ENCODE data around the gene RNU6-9. TPM values are rescaled to one million over a fixed set of nuclear protein-coding genes. Genes with fewer than 3 reads are reported as not detected.
A peak's percentile ranks its signal among the peaks of the same experiment; 100 is the strongest.

Gene RNU6-9
- total and polyA plus RNA-seq, 2 of the 13 experiments (the other 11 are each of a cell fraction or from before 2014, with no cell fraction given), result under 0.01 TPM; not detected in 1

- 0 out of 2 replicates have a peak, but pooled peaks have one; percentile 21 for TF ChIP-seq NFIC (IDR thresholded peaks at IDR 0.05; ENCODE audit: low read length)
- 0 out of 2 replicates have a peak, but pooled peaks have one; percentile 21 for TF ChIP-seq HOXA3 (CRISPR knock-in tag; IDR thresholded peaks at IDR 0.05)
- 0 out of 2 replicates have a peak, but pooled peaks have one; percentile 5 for TF ChIP-seq GATAD1 (CRISPR knock-in tag; IDR thresholded peaks at IDR 0.05)
- TF ChIP-seq ZNF639 (CRISPR knock-in tag; conservative IDR thresholded peaks at IDR 0.05), result no peak
- no peak for TF ChIP-seq TBX2 (CRISPR knock-in tag; IDR thresholded peaks at IDR 0.05; ENCODE audit: borderline replicate concordance)
- no peak for TF ChIP-seq HOXD1 (CRISPR knock-in tag; IDR thresholded peaks at IDR 0.05)
- no peak; the same call in 1 of the 2 replicates for TF ChIP-seq HIVEP1 (CRISPR knock-in tag; IDR thresholded peaks at IDR 0.05)
- no peak for TF ChIP-seq ZNF3 (CRISPR knock-in tag; IDR thresholded peaks at IDR 0.05)
- TF ChIP-seq TBL1XR1 (IDR thresholded peaks at IDR 0.05; ENCODE audit: borderline replicate concordance, low read length, partially characterized antibody), result peak; percentile 3
- peak; percentile 82 for TF ChIP-seq ZNF281 (CRISPR knock-in tag; IDR thresholded peaks at IDR 0.05; ENCODE audit: borderline replicate concordance)
- no peak for TF ChIP-seq NR3C1 (CRISPR knock-in tag; IDR thresholded peaks at IDR 0.05)
- 0 out of 2 replicates have a peak, but pooled peaks have one; percentile 4 for TF ChIP-seq NCOR1 (IDR thresholded peaks at IDR 0.05; ENCODE audit: borderline replicate concordance, low read length)
- TF ChIP-seq PRDM15 (CRISPR knock-in tag; IDR thresholded peaks at IDR 0.05), result no peak
- peak; percentile 53 for TF ChIP-seq MAX (IDR thresholded peaks at IDR 0.05)
- TF ChIP-seq CREM (IDR thresholded peaks at IDR 0.05), result peak; percentile 26; the same call in 1 of the 2 replicates
- no peak for TF ChIP-seq CREM (CRISPR knock-in tag; IDR thresholded peaks at IDR 0.05)
- no peak for TF ChIP-seq MTERF4 (CRISPR knock-in tag; IDR thresholded peaks at IDR 0.05)
- peak; percentile 16; the same call in 1 of the 2 replicates for TF ChIP-seq MYC (CRISPR knock-in tag; IDR thresholded peaks at IDR 0.05; ENCODE audit: borderline replicate concordance)
- no peak for TF ChIP-seq POLR2G (IDR thresholded peaks at IDR 0.05; ENCODE audit: low read depth, low read length)
- TF ChIP-seq EEA1 (CRISPR knock-in tag; IDR thresholded peaks at IDR 0.05; ENCODE audit: borderline replicate concordance), result no peak
- TF ChIP-seq ZNF556 (CRISPR knock-in tag; IDR thresholded peaks at IDR 0.05; ENCODE audit: borderline replicate concordance), result no peak
- TF ChIP-seq ZNF703 (CRISPR knock-in tag; IDR thresholded peaks at IDR 0.05; ENCODE audit: borderline replicate concordance), result no peak
- peak; percentile 66 for TF ChIP-seq PRPF4 (IDR thresholded peaks at IDR 0.05; ENCODE audit: low read depth, low read length, poor library complexity, severe bottlenecking)
These were observed 34.1 kb downstream of the RNU6-9 start (continued) for GRCh38 chr19:927351-927779.

All from HepG2 (cell line).